Measurements from ENCODE around the gene ZNF737.
"Not testable (repeated sequence)": the region's sequence is repeated elsewhere in the genome, so short reads cannot be mapped to it uniquely, and the experiment has no call there.

The ZNF737 gene

DNA sequence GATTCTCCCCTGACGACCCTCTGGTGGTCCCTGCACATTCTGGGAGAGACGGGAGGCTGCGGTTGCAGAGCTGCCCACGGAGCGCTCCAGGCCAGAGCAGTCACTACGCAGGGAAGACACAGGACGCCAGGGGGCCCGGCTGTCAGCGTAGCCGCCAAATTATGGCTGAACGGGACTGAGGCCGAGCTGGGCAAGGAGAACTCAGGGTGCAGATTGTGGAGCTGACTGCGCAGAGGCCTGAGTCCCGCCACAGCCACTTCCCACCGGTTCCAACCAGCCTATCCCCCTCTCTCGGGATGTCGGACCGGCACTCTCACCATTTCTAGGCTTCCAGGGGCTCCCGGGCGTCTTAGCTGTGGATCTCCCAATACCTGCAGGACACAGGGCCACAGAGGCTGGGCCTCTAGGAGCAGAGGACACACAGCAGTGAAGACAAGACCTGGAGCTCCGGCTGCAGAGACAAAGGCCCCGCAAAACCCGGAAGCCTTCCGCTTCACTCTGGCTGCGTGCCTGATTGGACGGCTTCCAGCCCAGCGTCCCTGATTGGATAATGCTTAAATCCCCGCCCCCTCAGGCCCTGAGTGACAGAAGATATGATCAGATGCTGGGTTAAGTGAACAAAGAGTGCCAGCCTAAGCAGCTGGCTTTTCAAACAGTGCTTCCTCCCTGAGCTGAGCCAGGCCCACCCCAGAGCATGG is at the start of gene ZNF737:
ZNF737 (minus strand) TSS at position 461 of the 698 bp plus-strand sequence; CDS start at position 320, 141 bp downstream.
- peak; percentile 76 for DNase-seq (ENCODE audit: low read depth)

DNA sequence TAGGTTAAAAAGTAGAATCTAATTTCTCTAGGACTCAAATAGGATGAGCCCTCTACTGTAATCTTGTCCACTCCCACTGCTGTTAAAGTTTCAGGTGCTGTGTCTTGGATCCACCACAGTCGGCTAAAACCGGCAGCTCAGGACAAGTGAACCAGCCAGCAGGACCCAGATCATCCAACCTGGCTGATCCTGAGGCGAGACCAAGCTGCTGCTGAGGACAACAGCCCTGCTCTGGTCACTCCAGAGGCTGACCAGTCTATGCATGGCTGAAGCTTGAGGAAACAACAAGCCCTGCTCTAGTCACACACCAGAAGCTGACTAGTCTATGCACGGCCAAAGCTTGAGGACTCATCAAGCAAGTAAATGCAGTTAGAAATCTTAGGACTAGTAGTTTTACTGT is 49.4 kb upstream of the ZNF737 start:
- not testable (repeated sequence) for DNase-seq (ENCODE audit: low read depth)

- DNase-seq (ENCODE audit: low read depth): no peak
Observed at GRCh38 chr19:20612711-20613316, 47.2 kb upstream of the ZNF737 start.

- no peak for DNase-seq (ENCODE audit: low read depth)
Observed at GRCh38 chr19:20611866-20612265, 46.3 kb upstream of the ZNF737 start.

- no peak for DNase-seq (ENCODE audit: low read depth)
Observed at GRCh38 chr19:20607943-20608342, 42.4 kb upstream of the ZNF737 start.

GRCh38 chr19:20558571-20558970 is 7.0 kb downstream of the ZNF737 start:
- no peak for DNase-seq (ENCODE audit: low read depth)

GRCh38 chr19:20558011-20558410 is 7.6 kb downstream of the ZNF737 start:
- no peak for DNase-seq (ENCODE audit: low read depth)

- DNase-seq (ENCODE audit: low read depth): not testable (repeated sequence)
Observed at GRCh38 chr19:20544667-20545333, 20.8 kb downstream of the ZNF737 start.

- DNase-seq (ENCODE audit: low read depth): not testable (repeated sequence)
Observed at GRCh38 chr19:20530303-20530702, 35.3 kb downstream of the ZNF737 start.

DNA sequence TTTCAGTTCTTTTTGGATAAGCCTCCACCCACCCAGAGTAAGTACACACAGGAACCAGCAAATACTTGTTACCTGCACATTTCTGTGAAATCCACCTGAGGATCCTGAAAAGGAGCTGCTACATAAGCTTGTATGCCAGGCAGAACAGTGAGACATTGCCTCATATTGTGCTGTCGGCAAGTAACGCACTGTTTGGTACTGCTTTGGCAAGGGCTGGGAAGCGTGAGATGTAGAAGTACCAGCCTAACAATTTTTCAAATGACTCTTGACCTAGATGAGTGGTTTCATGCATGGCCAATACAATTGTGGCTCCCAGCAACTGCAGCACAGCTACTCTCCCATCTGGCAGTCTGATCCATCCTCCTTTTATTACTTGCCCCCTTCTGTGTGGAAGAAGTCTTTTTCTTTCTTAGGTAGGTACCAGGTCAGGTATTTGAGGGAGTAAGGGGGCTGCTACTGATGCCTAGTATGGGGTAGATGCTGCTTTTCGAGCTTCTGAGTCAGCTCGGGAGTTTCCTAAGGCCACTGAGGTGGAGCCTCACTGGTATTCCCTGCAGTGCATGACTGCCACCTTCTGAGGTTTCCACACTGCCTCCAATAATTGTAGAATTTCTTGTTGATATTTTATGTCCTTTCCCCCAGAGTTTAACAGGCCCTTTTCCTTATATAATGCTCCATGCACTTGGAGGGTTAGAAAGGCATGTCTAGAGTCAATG is 52.2 kb downstream of the ZNF737 start:
- DNase-seq (ENCODE audit: low read depth): no peak

- DNase-seq (ENCODE audit: low read depth): peak; percentile 15
Observed at GRCh38 chr19:20503476-20503875, 62.1 kb downstream of the ZNF737 start.
